ENCODE measurements around the gene ADGRG2. TPM values are rescaled to one million over a fixed set of nuclear protein-coding genes. Genes with fewer than 3 reads are reported as not detected.

The ADGRG2 gene
- total and polyA plus RNA-seq, 10 donors: 1.8 to 3.0 (median 1.9) TPM

GRCh38 chrX:19003756-19004155 lies 118.5 kb downstream of the ADGRG2 start:
- TF ChIP-seq CTCF (IDR thresholded peaks at IDR 0.05 in 8 of 11, conservative IDR thresholded peaks at IDR 0.05 in 3 of 11) (no peak), POLR2A (IDR thresholded peaks at IDR 0.05) (no peak), POLR2AphosphoS5 (IDR thresholded peaks at IDR 0.05) (no peak)
- Histone ChIP-seq H3K27me3 (replicated peaks in 1 of 7) (no peaks in the 10 kb centered on the region), H3K4me3 (no peak overlapping the region), H3K4me1 (no peaks in the 10 kb centered on the region), H3K9me3 (no peaks in the 10 kb centered on the region), H3K36me3 (no peaks in the 10 kb centered on the region), H3K27ac (no peak overlapping the region)
- intact Hi-C loops (cut with DNase I; ENCODE audit: low total_unique reads): no loop called here
- DNase-seq: no peak
- WGBS, 5 donors: 88 to 98% (median 93%) methylated on average over 5 of the region's 5 CpGs

GRCh38 chrX:18998653-18999052 lies 123.6 kb downstream of the ADGRG2 start:
- WGBS, 5 donors: 62 to 89% (median 72%) methylated on average over 1 of the region's 1 CpG
- H3K36me3 ChIP-seq: no peaks in the 10 kb centered on the region
- H3K9me3 ChIP-seq: no peaks in the 10 kb centered on the region
- DNase-seq: no peak
- TF ChIP-seq POLR2AphosphoS5 (IDR thresholded peaks at IDR 0.05): no peak
- no peak for TF ChIP-seq POLR2A (IDR thresholded peaks at IDR 0.05)
- TF ChIP-seq CTCF (IDR thresholded peaks at IDR 0.05 in 8 of 11, conservative IDR thresholded peaks at IDR 0.05 in 3 of 11): no peak
- no peak overlapping the region for H3K4me3 ChIP-seq
- H3K27me3 ChIP-seq (replicated peaks in 1 of 7): no peaks in the 10 kb centered on the region
- H3K4me1 ChIP-seq: no peaks in the 10 kb centered on the region
- intact Hi-C loops (cut with DNase I; ENCODE audit: low total_unique reads): no loop called here
- H3K27ac ChIP-seq: no peak overlapping the region

- no peaks in the 10 kb centered on the region for H3K4me1 ChIP-seq
- intact Hi-C loops (cut with DNase I; ENCODE audit: low total_unique reads): no loop called here
- no peak overlapping the region for H3K4me3 ChIP-seq
- no peak for DNase-seq
- no peak overlapping the region for H3K27ac ChIP-seq
- no peaks in the 10 kb centered on the region for H3K36me3 ChIP-seq
- no peaks in the 10 kb centered on the region for H3K27me3 ChIP-seq (replicated peaks in 1 of 7)
- 51 to 91% (median 79%) methylated on average over 3 to 4 of the region's 4 CpGs for WGBS, 5 donors
- TF ChIP-seq POLR2AphosphoS5 (IDR thresholded peaks at IDR 0.05): no peak
- no peak for TF ChIP-seq CTCF (IDR thresholded peaks at IDR 0.05 in 8 of 11, conservative IDR thresholded peaks at IDR 0.05 in 3 of 11)
- no peak for TF ChIP-seq POLR2A (IDR thresholded peaks at IDR 0.05)
- no peaks in the 10 kb centered on the region for H3K9me3 ChIP-seq
These were observed 124.4 kb downstream of the ADGRG2 start for GRCh38 chrX:18997916-18998315.

- no peak for DNase-seq
- H3K9me3 ChIP-seq: no peaks in the 10 kb centered on the region
- no peaks in the 10 kb centered on the region for H3K36me3 ChIP-seq
- H3K27me3 ChIP-seq (replicated peaks in 1 of 7): no peaks in the 10 kb centered on the region
- intact Hi-C loops (cut with DNase I; ENCODE audit: low total_unique reads): no loop called here
- no peak for TF ChIP-seq POLR2AphosphoS5 (IDR thresholded peaks at IDR 0.05)
- no peak for TF ChIP-seq CTCF (IDR thresholded peaks at IDR 0.05 in 8 of 11, conservative IDR thresholded peaks at IDR 0.05 in 3 of 11)
- TF ChIP-seq POLR2A (IDR thresholded peaks at IDR 0.05): no peak
- no peaks in the 10 kb centered on the region for H3K4me1 ChIP-seq
- H3K27ac ChIP-seq: no peak overlapping the region
- no peak overlapping the region for H3K4me3 ChIP-seq
These were observed 125.7 kb downstream of the ADGRG2 start for GRCh38 chrX:18996536-18996935.

Measured in spleen (tissue), 11 donors.